Activated CD8-positive, alpha-beta memory T cell treated with anti-CD3 and anti-CD28 coated beads, Interleukin-2, amount 50 U/mL, for 24 hours (primary cell): ENCODE data around the gene TRIM58.

Experiments used
- DNase-seq: peaks from one replicate; pipeline ENCODE4 v3.0.0-alpha.2; 2020; ENCODE audit errors: extremely low read depth

Gene TRIM58

GRCh38 chr1:247884797-247885413 is 27.9 kb downstream of the TRIM58 start:
- no peak for DNase-seq

- no peak for DNase-seq
Observed at GRCh38 chr1:247895163-247895637, 38.2 kb downstream of the TRIM58 start, which contains the start of gene OR2W3. Gene OR2W3, plus strand, starts transcription at chr1:247895587. Its CDS starts 0 bp downstream, at chr1:247895587.

GRCh38 chr1:247895976-247896375 is 39.0 kb downstream of the TRIM58 start:
- no peak for DNase-seq

GRCh38 chr1:247904122-247904521 is 47.1 kb downstream of the TRIM58 start:
- no peak for DNase-seq

GRCh38 chr1:247905181-247905580 is 48.2 kb downstream of the TRIM58 start:
- no peak for DNase-seq

- no peak for DNase-seq
Observed at GRCh38 chr1:247905910-247906503, 49.0 kb downstream of the TRIM58 start.

GRCh38 chr1:247906504-247907047 is 49.6 kb downstream of the TRIM58 start:
- DNase-seq: no peak

- no peak for DNase-seq
Observed at GRCh38 chr1:247908766-247909165, 51.8 kb downstream of the TRIM58 start.

- DNase-seq: no peak
Observed at GRCh38 chr1:247913786-247914185, 56.8 kb downstream of the TRIM58 start.

GRCh38 chr1:247914941-247915662 is 58.1 kb downstream of the TRIM58 start:
- DNase-seq: no peak

- DNase-seq: no peak
Observed at GRCh38 chr1:247919952-247920351, 63.0 kb downstream of the TRIM58 start, which contains the start of gene OR2T8. Gene OR2T8, plus strand, starts transcription at chr1:247920252. Its CDS starts 766 bp downstream, at chr1:247921018.

GRCh38 chr1:247923941-247924340 is 67.0 kb downstream of the TRIM58 start:
- no peak for DNase-seq

- DNase-seq: no peak
Observed at GRCh38 chr1:247924868-247925267, 67.9 kb downstream of the TRIM58 start, which contains the start of gene OR2AJ1. Gene OR2AJ1, plus strand, starts transcription at chr1:247924889. Its CDS starts 8,880 bp downstream, at chr1:247933769.
